ENCODE results near the gene EXTL2.
"Not testable (repeated sequence)": the region's sequence is repeated elsewhere in the genome, so short reads cannot be mapped to it uniquely, and the experiment has no call there.

EXTL2 gene

DNA sequence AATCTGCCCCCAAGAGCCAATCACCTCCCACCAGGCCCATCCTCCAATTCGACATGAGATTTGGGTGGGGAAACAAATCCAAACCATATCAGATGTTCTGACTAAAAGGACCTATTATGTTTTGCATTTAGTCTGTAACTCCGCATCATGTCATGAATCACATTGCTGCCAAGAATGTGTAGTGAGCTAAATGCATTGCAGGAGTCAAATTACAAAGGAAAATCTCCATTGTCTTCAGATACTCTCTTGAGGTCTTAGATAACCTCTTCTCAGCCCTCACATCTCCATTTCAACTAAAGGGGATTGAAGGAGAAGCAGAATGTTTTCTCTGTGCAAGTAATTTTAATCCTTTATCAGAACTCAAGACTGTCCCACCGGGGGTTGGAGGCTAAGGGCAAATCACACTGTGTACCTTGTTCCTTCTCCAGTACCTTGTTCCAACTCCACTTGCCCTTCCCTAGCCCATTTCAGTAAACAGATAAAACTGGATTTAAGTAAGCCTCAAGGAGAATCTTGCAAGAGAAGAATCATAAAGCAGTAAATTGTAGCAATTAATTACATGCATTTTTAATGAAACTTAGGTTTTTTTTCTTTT is 34.1 kb downstream of the EXTL2 start:
- no peak for DNase-seq (ENCODE audit: low read depth in 2 of 2)

GRCh38 chr1:100855116-100855515 is 39.5 kb downstream of the EXTL2 start:
- not testable (repeated sequence) for DNase-seq (ENCODE audit: low read depth in 2 of 2)

DNA sequence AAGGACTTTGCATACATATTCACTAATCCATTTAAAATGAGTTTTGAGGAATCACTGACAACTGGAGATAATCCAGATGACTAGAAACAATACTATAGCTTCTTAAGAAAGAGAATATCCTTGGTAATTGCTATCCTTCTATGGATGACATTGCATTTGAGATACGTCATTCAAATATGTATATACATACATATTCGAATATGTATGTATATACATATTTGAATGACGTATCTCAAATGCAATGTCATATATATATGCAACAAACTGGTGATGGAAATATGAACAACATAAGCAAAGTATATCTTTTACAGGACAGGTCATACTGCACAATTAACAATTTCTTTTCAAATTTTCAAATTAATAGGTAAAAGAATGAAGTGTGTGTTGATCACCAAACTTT is 41.7 kb downstream of the EXTL2 start:
- DNase-seq (ENCODE audit: low read depth in 2 of 2): no peak

- no peak for DNase-seq (ENCODE audit: low read depth in 2 of 2)
Observed at GRCh38 chr1:100851726-100852125, 42.9 kb downstream of the EXTL2 start.

- DNase-seq (ENCODE audit: low read depth in 2 of 2): no peak
Observed at GRCh38 chr1:100847361-100848082, 47.1 kb downstream of the EXTL2 start.

DNA sequence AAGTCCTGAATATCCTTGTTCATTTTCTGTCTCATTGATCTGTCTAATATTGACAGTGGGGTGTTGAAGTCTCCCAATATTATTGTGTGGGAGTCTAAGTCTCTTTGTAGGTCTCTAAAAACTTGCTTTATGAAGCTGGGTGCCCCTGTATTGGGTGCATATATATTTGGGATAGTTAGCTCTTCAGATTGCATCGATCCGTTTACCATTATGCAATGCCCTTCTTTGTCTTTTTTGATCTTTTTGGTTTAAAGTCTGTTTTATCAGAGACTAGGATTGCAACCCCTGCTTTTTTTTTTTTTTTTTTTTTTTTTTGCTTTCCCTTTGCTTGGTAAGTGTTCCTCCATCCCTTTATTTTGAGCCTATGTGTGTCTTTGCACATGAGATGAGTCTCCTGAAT is 51.5 kb downstream of the EXTL2 start:
- not testable (repeated sequence) for DNase-seq (ENCODE audit: low read depth in 2 of 2)

DNA sequence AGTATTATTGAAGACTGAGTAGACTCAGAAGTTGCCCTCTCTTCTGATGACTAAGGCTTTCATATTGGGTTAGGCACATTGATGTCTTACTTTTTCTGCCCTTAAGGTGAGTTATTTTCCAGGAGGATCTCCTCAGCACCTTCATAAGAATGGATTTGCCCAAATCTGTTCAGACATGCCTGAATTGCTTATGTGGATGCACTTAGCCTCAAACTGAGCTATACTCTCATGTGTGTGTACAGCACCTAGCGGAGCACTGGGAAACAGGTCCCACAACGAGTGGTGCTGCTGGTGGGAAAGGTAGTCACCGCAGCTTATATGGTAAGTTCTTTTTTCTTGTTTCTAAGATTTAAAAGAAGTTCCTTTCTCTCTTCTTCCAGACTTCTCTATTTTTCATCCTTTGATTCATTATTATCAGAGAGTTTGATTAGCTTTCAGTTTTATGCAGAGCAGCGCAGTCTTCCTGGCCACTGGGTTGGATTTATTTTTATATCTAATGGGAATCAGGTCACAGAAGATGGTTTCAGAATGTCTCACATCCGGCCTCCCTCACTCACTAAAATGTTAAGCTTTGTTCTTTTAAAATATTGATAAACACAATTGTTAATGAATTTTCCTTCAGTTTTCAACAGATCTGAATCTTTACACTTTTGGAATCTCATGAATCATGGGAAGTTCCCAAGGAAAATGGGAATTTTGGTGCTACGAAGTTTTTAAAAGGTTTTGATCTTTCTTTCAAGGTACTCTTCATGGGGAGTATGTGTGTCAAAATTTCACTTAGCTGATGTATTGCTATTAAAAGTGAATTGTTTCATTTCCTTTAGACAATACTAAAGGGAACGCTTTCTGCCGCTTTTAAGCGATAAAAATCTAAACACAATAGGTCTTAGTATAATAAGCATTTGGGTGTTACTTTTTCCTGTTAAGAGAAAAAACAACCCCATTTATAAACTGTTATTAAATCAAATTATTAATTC is 58.5 kb downstream of the EXTL2 start:
- DNase-seq (ENCODE audit: low read depth in 2 of 2): no peak

DNA sequence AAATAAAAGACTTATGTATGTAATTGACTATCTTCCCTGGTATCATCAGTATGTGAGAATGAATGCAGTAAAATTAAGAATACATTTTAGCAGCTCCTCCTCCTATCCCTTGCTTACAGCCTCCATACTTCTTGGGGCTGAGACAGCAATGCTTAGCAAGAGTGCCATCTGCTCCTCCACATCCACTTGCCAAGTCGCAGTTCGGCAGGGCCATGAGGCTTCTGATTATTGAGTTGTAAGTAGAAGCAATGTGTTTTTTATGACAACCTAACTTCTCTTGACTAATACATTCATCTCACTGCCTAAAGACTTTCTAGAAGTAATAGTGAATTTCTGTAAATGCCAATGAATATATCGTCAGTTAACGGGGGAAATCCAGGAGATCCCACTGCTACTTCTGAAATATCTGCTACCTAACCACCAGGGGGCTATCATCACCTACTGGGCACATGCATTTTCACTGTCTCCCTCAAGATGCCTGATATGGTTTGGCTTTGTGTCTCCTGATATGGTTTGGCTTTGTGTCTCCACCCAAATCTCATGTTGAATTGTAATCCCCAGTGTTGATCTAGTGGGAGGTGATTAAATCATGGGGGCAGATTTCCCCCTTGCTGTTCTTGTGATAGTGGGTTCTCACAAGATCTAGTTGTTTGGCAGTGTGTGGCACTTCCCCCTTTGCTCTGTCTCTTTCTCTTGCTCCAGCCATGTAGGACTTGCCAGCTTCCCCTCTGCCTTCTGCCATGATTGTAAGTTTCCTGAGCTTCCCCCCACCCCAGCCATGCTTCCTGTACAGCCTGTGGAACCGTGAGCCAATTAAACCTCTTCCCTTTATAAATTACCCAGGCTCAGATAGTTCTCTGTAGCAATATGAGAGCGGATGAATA is 59.6 kb downstream of the EXTL2 start:
- DNase-seq (ENCODE audit: low read depth in 2 of 2): no peak

- DNase-seq (ENCODE audit: low read depth in 2 of 2): no peak
Observed at GRCh38 chr1:100832694-100833428, 61.8 kb downstream of the EXTL2 start.

- not testable (repeated sequence) for DNase-seq (ENCODE audit: low read depth in 2 of 2)
Observed at GRCh38 chr1:100825666-100826065, 69.0 kb downstream of the EXTL2 start.

Measured in activated CD8-positive, alpha-beta memory T cell treated with anti-CD3 and anti-CD28 coated beads for 4 hours (primary cell).